H1 (cell line): ENCODE data around the gene CD46. TPM values are rescaled to one million over a fixed set of nuclear protein-coding genes. Genes with fewer than 3 reads are reported as not detected.

Source experiments
- CBX8 ChIP-seq: fragments of 300-800, 300-1000 bp; sonication (generic); IDR thresholded peaks from 2 replicates; pipeline ENCODE4 v1.7.1; 2016; ENCODE audit warnings: low read depth, low read length, borderline replicate concordance
- KDM1A ChIP-seq: fragments of 200-600, 300-600 bp; sonication (generic); IDR thresholded peaks from 2 replicates; pipeline ENCODE4 v1.7.1; 2016; ENCODE audit warnings: mild to moderate bottlenecking, low read length, borderline replicate concordance
- RFX5 ChIP-seq: IDR thresholded peaks from 2 replicates; pipeline ENCODE4 v1.6.1; 2011; ENCODE audit warnings: low read depth, low read length, improper control_type of control experiment, borderline replicate concordance
- YY1 ChIP-seq: IDR thresholded peaks from 2 replicates; pipeline ENCODE4 v1.6.1; 2011; ENCODE audit warnings: low read depth, mild to moderate bottlenecking, low read length
- polyA plus RNA-seq, 7 experiments: library from polyadenylated mRNA; depleted of rRNA in 3 of 7; stranded (reverse) in 5 of 7; unstranded in 2 of 7; fragments of >200 nt in 5 of 7; fragments of 200-250 nt in 2 of 7; gene quantifications; 1 replicate in 5 of 7; 2 replicates in 1 of 7; 4 replicates in 1 of 7; pipeline versions ENCODE4 v1.2.1 to v1.2.3, GENCODE V29; 2011 to 2013; ENCODE audit warnings: missing spikeins in 2 of 7, mixed read lengths in 2 of 7
- total RNA-seq: library from RNA; stranded (reverse); fragmentation: NEBNext Ultra II Directional; extraction: Animal tissue kit (Norgen Biotek cat#: 25700); gene quantifications from 2 replicates; pipeline ENCODE4 v1.2.1, GENCODE V29; 2021
- TF ChIP-seq, protein P1 (sequence below): fragments of 300-600 bp; sonication (generic); IDR thresholded peaks from 2 replicates; pipeline ENCODE4 v1.7.1; 2012; ENCODE audit warnings: low read length, moderate library complexity, mild to moderate bottlenecking, inconsistent platforms; ENCODE audit not compliant: insufficient replicate concordance
- TF ChIP-seq, protein P2 (sequence below): IDR thresholded peaks from 2 replicates; pipeline ENCODE4 v1.6.1; 2012; ENCODE audit warnings: low read length, inconsistent platforms
- TF ChIP-seq, protein P3 (sequence below): IDR thresholded peaks from 2 replicates; pipeline ENCODE4 v1.6.1; 2012; ENCODE audit warnings: inconsistent platforms

The CD46 gene
- total and polyA plus RNA-seq, 2 of the 8 experiments (the other 6 are each of a cell fraction or from before 2014, with no cell fraction given) = 60.9 to 113 TPM

DNA sequence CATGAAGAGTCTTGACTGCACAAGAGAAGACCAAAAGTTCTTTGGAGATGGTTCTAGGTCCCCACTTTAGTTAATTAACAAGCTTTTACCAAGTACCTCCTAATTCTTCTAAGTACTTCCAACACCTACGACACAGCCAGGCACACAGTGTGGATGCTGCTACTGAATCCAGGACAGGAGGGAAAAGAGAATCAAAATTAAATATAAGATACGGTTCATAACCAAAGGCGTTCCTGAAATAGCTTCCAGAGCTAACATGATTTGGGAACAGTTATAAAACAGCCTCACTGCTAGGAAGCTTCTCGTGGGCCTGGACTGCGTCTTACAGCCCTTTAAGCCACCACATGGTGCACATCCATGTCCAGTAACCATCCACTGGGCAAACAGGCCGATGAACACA lies 84.1 kb downstream of the CD46 start (continued):
- TF ChIP-seq, protein P1, sequence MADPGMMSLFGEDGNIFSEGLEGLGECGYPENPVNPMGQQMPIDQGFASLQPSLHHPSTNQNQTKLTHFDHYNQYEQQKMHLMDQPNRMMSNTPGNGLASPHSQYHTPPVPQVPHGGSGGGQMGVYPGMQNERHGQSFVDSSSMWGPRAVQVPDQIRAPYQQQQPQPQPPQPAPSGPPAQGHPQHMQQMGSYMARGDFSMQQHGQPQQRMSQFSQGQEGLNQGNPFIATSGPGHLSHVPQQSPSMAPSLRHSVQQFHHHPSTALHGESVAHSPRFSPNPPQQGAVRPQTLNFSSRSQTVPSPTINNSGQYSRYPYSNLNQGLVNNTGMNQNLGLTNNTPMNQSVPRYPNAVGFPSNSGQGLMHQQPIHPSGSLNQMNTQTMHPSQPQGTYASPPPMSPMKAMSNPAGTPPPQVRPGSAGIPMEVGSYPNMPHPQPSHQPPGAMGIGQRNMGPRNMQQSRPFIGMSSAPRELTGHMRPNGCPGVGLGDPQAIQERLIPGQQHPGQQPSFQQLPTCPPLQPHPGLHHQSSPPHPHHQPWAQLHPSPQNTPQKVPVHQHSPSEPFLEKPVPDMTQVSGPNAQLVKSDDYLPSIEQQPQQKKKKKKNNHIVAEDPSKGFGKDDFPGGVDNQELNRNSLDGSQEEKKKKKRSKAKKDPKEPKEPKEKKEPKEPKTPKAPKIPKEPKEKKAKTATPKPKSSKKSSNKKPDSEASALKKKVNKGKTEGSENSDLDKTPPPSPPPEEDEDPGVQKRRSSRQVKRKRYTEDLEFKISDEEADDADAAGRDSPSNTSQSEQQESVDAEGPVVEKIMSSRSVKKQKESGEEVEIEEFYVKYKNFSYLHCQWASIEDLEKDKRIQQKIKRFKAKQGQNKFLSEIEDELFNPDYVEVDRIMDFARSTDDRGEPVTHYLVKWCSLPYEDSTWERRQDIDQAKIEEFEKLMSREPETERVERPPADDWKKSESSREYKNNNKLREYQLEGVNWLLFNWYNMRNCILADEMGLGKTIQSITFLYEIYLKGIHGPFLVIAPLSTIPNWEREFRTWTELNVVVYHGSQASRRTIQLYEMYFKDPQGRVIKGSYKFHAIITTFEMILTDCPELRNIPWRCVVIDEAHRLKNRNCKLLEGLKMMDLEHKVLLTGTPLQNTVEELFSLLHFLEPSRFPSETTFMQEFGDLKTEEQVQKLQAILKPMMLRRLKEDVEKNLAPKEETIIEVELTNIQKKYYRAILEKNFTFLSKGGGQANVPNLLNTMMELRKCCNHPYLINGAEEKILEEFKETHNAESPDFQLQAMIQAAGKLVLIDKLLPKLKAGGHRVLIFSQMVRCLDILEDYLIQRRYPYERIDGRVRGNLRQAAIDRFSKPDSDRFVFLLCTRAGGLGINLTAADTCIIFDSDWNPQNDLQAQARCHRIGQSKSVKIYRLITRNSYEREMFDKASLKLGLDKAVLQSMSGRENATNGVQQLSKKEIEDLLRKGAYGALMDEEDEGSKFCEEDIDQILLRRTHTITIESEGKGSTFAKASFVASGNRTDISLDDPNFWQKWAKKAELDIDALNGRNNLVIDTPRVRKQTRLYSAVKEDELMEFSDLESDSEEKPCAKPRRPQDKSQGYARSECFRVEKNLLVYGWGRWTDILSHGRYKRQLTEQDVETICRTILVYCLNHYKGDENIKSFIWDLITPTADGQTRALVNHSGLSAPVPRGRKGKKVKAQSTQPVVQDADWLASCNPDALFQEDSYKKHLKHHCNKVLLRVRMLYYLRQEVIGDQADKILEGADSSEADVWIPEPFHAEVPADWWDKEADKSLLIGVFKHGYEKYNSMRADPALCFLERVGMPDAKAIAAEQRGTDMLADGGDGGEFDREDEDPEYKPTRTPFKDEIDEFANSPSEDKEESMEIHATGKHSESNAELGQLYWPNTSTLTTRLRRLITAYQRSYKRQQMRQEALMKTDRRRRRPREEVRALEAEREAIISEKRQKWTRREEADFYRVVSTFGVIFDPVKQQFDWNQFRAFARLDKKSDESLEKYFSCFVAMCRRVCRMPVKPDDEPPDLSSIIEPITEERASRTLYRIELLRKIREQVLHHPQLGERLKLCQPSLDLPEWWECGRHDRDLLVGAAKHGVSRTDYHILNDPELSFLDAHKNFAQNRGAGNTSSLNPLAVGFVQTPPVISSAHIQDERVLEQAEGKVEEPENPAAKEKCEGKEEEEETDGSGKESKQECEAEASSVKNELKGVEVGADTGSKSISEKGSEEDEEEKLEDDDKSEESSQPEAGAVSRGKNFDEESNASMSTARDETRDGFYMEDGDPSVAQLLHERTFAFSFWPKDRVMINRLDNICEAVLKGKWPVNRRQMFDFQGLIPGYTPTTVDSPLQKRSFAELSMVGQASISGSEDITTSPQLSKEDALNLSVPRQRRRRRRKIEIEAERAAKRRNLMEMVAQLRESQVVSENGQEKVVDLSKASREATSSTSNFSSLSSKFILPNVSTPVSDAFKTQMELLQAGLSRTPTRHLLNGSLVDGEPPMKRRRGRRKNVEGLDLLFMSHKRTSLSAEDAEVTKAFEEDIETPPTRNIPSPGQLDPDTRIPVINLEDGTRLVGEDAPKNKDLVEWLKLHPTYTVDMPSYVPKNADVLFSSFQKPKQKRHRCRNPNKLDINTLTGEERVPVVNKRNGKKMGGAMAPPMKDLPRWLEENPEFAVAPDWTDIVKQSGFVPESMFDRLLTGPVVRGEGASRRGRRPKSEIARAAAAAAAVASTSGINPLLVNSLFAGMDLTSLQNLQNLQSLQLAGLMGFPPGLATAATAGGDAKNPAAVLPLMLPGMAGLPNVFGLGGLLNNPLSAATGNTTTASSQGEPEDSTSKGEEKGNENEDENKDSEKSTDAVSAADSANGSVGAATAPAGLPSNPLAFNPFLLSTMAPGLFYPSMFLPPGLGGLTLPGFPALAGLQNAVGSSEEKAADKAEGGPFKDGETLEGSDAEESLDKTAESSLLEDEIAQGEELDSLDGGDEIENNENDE = no peak
- TF ChIP-seq RFX5 (no peak), YY1 (no peak), KDM1A (no peak), CBX8 (no peak)
- TF ChIP-seq, protein P2, sequence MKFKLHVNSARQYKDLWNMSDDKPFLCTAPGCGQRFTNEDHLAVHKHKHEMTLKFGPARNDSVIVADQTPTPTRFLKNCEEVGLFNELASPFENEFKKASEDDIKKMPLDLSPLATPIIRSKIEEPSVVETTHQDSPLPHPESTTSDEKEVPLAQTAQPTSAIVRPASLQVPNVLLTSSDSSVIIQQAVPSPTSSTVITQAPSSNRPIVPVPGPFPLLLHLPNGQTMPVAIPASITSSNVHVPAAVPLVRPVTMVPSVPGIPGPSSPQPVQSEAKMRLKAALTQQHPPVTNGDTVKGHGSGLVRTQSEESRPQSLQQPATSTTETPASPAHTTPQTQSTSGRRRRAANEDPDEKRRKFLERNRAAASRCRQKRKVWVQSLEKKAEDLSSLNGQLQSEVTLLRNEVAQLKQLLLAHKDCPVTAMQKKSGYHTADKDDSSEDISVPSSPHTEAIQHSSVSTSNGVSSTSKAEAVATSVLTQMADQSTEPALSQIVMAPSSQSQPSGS = no peak
- TF ChIP-seq, protein P3, sequence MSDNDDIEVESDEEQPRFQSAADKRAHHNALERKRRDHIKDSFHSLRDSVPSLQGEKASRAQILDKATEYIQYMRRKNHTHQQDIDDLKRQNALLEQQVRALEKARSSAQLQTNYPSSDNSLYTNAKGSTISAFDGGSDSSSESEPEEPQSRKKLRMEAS = no peak
